ENCODE measurements around the gene SEMA4C.
A peak's percentile ranks its signal among the peaks of the same experiment; 100 is the strongest.

Gene SEMA4C

DNA sequence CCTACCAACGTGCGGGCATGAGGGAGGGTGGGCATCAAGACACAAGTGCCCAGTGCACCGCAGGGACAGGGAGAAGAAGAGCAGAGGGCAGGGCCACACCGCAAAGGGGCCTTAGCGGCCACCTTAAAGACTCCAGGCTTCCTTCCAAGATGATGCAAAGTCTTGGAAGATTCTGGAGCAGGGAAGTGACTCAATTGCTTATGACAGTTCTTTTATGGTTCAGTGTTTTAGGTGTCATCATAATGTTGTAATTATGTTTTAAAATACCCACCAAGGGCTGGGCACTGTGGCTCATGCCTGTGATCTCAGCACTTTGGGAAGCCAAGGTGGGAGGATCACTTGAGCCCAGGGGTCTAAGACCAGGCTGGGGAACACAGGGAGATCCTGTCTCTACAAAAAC is 44.5 kb upstream of the SEMA4C start:
- TF ChIP-seq, protein P1, sequence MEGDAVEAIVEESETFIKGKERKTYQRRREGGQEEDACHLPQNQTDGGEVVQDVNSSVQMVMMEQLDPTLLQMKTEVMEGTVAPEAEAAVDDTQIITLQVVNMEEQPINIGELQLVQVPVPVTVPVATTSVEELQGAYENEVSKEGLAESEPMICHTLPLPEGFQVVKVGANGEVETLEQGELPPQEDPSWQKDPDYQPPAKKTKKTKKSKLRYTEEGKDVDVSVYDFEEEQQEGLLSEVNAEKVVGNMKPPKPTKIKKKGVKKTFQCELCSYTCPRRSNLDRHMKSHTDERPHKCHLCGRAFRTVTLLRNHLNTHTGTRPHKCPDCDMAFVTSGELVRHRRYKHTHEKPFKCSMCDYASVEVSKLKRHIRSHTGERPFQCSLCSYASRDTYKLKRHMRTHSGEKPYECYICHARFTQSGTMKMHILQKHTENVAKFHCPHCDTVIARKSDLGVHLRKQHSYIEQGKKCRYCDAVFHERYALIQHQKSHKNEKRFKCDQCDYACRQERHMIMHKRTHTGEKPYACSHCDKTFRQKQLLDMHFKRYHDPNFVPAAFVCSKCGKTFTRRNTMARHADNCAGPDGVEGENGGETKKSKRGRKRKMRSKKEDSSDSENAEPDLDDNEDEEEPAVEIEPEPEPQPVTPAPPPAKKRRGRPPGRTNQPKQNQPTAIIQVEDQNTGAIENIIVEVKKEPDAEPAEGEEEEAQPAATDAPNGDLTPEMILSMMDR (IDR thresholded peaks at IDR 0.05; ENCODE audit: borderline replicate concordance, control extremely low read depth, extremely low read depth, insufficient read depth, missing control alignments): no peak
- in situ Hi-C loops (cut with MboI; ENCODE audit: low sequenced_read_pairs, unreplicated experiment): no loop called here
- no peak for DNase-seq (ENCODE audit: low spot score)

DNA sequence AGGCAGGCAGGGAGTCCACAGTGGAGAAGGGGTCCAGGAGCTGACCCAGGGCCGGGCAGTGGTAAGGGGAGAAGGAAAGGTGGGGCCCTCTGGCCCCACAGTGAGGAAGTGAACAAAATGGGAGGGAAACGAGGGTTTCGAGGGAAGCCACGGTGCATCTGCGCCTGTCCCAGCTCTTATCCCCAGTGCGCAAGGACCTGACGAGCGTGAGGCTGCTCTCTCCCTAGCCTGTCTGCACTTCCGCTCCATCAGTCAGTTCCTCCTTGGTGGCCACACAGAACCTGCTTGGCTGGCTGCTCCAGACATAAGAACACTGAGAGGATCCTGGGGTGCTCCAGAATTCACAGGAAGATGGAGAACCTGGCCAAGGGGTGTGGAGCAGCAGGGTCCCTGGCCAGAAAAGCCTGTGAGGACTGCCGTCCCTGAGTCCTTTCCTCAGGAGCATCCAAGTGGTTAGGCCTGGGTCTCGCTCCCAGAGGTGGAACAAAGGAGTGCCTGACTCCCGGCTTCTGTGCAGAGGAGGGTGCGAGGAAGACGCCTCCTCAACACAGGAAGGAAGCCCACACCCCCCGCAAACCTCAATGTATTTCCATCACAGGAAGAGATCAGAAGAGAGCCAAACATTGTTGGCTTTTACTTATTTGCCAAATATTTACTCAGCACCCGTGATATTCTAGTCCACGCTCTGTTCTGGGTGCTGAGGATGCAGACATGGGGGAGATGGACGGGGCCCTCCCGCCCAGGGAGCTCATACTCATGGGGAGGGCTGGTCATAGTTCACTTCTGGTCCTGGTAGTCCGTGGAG is 43.7 kb upstream of the SEMA4C start:
- TF ChIP-seq, protein P1 (IDR thresholded peaks at IDR 0.05; ENCODE audit: borderline replicate concordance, control extremely low read depth, extremely low read depth, insufficient read depth, missing control alignments): no peak
- peak; percentile 72 for DNase-seq (ENCODE audit: low spot score)
- in situ Hi-C loops (cut with MboI; ENCODE audit: low sequenced_read_pairs, unreplicated experiment): no loop called here

DNA sequence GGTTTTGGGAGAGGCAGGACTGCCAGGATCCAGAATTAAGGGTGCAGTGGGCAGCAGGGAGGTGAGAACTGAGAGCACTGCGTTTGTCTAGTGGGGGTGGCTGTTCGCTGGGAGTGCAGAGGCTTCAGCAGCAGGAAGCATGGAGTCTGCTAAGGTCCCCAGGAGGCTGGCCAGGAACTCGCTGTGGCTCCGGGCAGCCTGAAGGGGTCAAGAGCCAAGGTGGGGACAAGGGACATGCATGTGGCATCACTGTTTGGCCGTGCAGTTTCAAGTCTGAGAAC is 43.2 kb upstream of the SEMA4C start:
- in situ Hi-C loops (cut with MboI; ENCODE audit: low sequenced_read_pairs, unreplicated experiment): no loop called here
- DNase-seq (ENCODE audit: low spot score): no peak
- TF ChIP-seq, protein P1 (IDR thresholded peaks at IDR 0.05; ENCODE audit: borderline replicate concordance, control extremely low read depth, extremely low read depth, insufficient read depth, missing control alignments): no peak

DNA sequence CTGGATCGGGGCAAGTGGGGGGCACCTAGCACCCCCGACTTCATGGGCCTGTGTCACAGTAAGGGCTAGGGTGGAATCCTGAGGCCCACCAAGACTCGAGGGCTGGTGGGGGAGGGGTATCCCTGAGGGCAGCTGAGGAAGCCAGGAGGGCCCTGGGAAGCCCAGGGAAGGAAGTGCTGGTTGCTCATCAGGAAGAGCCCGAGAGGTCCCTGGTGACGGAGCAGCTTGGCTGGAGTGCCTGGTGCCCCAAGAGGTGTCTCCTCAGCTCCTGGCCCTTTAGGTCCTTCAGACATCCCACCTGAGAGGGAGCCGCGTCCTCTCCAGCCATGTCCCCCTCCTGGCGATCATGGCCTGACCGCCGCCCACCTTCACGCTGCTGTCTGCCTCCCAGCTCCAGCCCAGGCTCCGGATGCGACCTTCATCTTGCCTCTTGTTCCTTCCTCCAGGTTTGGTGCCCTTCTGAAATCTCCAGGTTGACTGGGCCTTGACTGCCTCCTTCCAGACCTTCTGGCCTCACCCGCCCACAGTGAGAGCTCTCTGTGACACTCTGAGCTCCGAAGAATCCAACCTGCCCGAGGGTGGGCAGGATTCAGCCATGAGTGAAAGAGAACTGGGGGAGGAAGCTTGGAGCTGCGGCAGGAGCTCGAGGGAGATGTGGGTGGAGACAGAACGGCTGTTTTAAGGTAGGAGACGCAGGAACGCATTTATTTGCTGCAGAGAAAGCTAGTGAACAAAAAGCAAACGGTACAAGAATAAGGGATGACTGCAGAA is 42.7 kb upstream of the SEMA4C start:
- DNase-seq (ENCODE audit: low spot score): no peak
- TF ChIP-seq, protein P1 (IDR thresholded peaks at IDR 0.05; ENCODE audit: borderline replicate concordance, control extremely low read depth, extremely low read depth, insufficient read depth, missing control alignments): no peak
- in situ Hi-C loops (cut with MboI; ENCODE audit: low sequenced_read_pairs, unreplicated experiment): no loop called here

DNA sequence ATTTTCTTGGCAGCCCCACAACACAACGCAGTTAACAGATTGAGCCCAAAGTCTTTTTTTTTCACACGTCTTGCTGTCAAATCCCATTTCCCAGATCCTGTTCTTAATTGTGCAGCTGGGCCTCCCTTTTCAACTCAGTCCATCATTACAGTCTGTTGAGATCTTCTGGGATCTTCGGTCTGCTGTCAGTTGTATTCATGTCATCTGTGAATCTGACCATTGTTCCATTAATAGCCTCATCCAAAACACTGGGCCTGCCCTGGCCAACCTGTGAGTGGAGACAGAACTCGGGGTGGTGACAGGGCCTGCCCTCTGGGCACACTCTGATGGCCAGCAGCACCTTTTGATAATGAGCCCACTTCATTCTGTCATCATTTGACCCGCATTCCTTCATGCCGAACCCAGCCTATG is 39.7 kb upstream of the SEMA4C start:
- in situ Hi-C loops (cut with MboI; ENCODE audit: low sequenced_read_pairs, unreplicated experiment): no loop called here
- no peak for DNase-seq (ENCODE audit: low spot score)
- TF ChIP-seq, protein P1 (IDR thresholded peaks at IDR 0.05; ENCODE audit: borderline replicate concordance, control extremely low read depth, extremely low read depth, insufficient read depth, missing control alignments): no peak

DNA sequence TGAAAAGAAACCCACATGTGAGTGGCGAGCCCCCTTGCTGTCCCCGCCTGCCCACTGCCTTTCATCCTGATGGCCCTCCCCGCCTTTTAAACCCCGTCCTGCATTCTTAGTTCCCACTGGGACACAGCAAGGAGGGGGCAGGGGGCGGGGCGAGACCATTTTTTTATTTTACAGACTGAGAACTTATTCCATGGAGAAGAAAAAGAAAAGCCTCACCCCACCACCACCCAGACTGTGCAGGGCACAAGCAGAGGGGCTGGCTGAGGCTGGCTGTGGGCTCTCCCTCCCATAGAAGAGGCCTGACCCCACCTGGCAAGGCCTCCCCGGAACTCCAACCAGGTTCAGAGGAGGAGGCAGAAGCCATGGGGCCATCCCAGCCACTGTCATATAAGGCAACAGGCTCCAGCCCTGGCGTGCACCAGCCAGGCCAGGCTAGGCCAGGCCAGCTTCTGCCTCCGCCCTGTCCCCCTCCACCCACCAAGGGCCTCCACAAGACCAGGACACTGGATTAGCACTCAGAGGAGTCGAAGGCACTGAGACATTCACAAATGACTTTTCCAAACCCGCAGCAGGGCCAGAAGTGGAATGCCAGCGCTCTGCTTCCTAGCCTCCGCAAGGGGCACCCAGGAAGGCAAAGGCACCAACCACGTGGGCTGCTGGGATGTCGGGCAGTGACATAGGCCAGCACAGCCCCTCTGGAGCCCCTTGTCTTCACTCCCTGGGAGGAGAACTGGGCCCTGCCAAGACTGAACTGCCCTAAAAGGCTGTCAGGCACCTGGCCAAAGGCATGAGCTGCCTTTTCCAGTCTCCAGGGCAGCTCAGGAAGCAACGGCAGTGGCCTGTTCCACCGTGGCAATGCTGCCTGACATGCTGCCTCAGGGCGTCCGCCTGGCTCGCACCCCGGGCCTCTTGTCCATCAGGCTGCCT is 37.5 kb upstream of the SEMA4C start:
- no peak for DNase-seq (ENCODE audit: low spot score)
- in situ Hi-C loops (cut with MboI; ENCODE audit: low sequenced_read_pairs, unreplicated experiment): no loop called here
- TF ChIP-seq, protein P1 (IDR thresholded peaks at IDR 0.05; ENCODE audit: borderline replicate concordance, control extremely low read depth, extremely low read depth, insufficient read depth, missing control alignments): no peak
